IPS-18c (cell line): Measurements from ENCODE around the gene PRSS50.

Source experiments
- H3K4me3 ChIP-seq: 2 replicates; pipeline ENCODE4 v1.7.0; 2013; ENCODE audit warnings: low read depth, mild to moderate bottlenecking, low read length, moderate library complexity; ENCODE audit not compliant: insufficient read depth
- H3K9me3 ChIP-seq: one replicate; pipeline ENCODE4 v1.6.1; 2013; ENCODE audit warnings: mild to moderate bottlenecking, low read length, moderate library complexity; ENCODE audit not compliant: control insufficient read depth, insufficient read depth

Gene PRSS50

DNA sequence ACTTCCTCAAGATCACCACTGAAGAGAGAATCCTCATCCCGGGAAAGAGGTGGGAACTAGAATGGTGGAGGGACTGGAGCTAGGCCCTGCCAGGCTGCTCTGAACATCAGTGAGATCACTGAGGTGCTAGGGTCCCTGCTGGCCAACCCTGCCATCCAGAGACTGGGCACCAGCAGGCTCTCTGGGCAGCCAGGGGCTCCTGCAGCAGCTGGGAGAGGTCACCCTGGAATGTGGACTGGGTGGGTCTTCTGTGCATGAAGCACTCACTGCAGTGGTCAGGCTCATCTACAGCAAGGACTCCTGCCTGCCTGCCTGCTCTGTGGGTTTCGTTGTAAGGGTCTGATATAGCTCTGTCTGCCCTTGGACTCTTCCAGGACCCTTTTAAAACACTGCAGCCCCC is 49.1 kb downstream of the PRSS50 start:
- H3K9me3 ChIP-seq: no peaks in the 10 kb centered on the region
- H3K4me3 ChIP-seq: no peak overlapping the region

DNA sequence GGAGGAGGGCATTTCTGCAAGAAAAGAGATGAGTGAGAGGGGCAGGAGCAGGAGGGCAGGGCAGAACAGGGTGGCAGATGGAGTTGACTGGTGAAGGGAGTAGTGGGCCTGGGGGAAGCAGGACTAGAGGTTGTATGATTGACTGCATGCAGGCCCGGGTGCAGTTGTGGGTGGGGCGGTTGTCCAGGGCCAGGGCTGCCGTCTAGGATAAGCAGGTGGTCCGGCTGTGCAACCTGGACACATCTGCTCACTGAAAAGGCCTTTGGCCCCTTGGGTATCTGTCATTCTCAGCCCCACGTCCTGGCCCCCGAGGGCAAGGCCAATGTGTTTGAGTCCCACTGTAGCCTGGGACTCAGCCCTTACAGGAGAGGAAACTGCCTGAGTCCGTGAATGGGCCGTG is 49.6 kb downstream of the PRSS50 start:
- H3K9me3 ChIP-seq: no peaks in the 10 kb centered on the region
- no peak overlapping the region for H3K4me3 ChIP-seq

DNA sequence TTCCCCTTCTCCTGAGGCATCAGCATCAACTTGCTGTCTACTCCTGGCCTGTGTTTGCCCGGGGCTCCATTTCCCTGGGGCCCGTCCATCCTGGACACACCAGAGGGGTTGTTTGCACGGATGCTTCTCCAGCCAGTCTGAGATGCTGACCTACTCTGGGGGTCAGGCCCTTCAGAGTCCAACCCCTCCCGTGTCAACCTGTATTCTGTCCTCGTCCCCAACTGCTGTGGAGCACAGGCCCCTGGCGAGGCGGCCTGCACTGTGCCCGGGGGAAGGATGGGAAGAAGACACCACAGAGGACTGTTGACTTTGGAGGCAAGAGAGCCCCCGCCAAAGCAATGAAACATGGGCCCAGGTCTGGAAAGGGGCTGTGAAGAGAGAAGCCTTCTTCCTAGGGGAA is 50.0 kb downstream of the PRSS50 start:
- Histone ChIP-seq H3K4me3 (no peak overlapping the region), H3K9me3 (no peaks in the 10 kb centered on the region)

DNA sequence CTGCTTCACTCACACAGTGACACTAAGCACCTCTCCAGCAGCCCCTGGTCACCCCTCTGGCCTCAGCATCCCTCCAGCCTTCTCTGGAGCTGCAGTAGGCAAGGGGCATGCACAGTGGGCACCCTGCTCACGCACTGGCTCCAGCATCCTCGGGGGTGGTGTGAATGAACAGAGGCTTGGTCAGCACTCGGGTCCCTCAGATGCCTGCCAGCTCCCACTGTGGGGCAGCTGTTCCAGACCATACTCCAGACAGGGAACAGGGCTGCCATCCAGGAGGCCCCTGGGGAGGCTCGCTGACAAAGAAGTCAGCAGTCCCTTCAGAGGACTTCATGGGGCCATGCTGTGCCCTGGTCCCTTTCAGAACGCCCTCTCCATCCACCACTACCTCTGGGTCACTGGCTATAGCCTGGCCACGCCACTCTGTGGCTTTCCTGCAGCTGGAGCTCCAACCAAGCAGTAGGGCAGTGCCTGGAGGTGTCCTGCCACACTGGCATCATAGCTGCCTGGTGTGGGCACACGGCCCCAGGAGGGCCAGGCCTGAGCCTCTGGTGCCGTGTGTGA is 50.5 kb downstream of the PRSS50 start:
- Histone ChIP-seq H3K9me3 (no peaks in the 10 kb centered on the region), H3K4me3 (no peak overlapping the region)

DNA sequence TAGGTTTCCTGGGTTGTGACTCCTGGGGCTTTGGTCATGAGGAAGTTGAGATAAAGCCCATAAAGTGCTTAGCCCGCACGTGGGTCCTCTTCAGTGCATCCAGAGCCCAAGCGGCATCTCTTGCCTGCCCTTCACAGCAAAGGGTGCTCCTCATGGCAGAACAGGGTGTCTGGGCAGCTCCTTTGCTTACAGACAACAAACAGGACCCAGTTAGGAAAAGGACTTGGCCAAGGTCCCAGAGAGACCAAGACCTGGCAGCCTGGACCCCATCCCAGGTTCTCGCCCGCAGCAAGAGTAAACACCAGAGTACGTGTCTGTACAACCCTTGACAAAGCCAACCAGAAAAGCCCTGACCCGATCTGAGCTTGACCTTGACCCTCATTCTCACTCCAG is 51.2 kb downstream of the PRSS50 start:
- no peaks in the 10 kb centered on the region for H3K9me3 ChIP-seq
- H3K4me3 ChIP-seq: no peak overlapping the region

DNA sequence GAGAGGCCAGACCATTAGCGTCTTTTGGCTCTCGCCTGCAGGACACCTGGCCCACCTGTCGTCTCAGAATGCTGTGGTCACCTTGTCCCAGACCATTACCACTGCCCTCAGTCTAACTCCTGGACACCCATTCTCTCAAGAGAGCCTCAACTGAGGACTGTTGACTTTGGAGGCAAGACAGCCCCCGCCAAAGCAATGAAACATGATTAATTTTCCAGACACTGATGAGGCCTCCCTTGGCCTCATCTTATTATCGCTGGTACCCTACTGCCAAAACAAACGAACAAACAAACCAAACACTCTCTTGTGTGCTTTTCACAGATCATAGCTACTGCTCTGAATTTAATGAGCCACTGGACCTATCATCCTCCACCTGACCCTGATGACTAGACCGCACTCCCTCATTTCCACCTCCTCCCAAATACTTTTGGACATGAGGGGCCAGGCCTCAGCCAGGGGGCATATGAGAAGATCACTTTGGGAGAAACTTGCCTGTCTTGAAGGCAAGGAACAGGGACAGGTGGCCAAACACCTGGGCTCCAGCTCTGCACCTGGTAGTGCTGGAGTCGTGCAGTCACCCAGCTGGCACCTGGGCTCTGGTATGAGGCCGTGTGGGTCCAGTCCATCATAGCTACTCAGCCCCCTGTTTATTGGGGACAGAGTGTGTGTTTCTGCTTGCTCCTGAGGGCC is 51.8 kb downstream of the PRSS50 start:
- no peaks in the 10 kb centered on the region for H3K9me3 ChIP-seq
- H3K4me3 ChIP-seq: no peak overlapping the region

DNA sequence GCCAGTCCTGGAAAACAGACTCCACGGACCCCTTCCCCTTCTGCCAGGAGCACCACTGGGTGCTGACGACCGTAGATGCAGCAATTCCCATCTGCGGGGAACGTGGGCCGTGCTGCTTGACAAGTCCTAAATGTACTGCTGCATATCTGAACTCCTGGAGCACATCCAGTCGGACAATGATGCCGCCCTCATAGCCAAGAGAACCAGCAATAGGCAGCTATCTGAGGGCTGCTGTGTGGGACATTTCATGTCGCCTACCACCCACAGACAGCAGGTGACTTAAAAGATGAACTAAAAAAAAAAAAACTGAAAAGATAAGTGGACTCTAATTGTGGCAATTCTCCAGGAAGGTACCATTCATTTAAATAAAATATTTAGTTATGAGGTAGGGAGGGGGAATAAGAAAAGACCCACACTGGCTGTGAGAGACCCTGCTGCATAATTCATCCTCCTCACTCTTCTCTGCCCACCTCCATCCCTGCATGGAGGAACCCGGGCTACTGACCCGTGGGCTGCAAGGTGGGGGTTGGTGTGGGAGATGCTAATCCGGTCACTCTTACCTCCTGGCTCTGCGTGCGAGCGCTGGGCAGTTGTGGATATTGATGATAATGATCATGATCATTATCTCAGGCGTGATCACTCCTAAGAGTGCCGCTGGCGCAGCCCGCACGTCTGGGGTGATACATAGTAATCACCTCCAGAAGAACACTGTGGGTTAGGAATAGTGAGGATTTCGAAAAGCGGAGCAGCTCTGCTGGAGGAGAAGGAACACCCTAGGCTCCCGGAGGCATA is 52.5 kb downstream of the PRSS50 start:
- Histone ChIP-seq H3K4me3 (no peak overlapping the region), H3K9me3 (no peaks in the 10 kb centered on the region)

DNA sequence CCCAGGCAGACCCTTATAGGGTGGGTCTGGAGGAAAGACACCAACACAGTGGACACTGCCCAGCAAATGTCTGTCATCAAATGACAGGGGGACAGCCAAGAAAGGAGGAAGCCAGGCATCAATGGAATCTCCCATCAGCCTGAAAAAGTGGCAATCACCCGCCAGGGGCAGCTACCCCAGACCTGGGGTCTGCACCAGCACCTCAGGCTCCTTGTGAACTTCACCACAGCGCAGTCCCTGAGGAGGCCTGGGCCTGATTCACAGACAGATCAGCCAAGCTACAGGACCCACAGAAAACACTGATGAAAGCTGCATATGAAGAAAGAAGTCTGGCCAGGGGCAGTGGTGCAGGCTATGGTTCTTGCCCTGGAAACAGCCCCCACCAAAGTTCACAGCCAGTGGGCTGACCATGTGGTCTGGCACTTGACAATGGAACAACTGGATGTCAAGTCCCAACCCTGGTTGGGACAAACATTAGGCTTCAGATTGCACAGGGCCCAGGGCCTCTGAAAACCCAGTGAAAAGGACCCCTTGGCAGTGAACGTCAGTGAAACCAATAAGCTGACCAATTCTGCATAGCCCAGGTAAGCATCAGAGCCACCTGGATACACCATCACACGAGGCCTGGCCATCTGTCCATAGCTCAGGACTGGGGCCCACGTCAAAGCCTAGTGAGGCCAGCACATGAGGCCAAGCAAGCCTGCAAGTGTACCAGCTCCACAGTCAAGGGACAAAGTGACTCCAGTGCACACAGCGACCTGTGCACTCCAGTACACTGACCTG is 53.3 kb downstream of the PRSS50 start:
- no peaks in the 10 kb centered on the region for H3K9me3 ChIP-seq
- H3K4me3 ChIP-seq: no peak overlapping the region

DNA sequence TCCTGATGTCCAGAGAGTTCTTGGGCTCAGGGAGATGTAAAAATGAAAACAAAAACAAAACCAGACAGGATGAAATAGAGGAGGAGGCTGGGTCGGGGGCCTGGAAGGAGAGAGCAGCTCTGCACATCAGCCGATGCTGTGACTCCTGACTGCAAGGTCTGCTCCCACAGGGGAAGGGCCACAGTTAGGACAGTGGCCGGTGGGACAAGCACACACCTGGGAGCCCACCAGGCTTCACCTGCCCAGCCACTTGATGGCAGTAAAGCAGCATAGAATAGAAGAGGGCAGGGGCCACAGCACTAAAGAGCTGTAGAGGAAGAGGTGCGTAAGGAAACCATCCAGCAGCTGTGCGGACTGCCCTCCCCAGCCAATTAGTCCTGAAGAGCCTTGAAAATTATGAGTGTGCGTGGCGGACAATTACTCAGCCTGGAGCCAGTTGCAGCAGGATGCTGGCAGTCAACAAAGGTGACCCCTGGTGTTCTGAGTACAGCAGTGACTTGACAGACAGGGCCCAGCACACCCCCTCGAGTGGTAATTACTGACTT is 54.0 kb downstream of the PRSS50 start:
- H3K9me3 ChIP-seq: no peaks in the 10 kb centered on the region
- no peak overlapping the region for H3K4me3 ChIP-seq

DNA sequence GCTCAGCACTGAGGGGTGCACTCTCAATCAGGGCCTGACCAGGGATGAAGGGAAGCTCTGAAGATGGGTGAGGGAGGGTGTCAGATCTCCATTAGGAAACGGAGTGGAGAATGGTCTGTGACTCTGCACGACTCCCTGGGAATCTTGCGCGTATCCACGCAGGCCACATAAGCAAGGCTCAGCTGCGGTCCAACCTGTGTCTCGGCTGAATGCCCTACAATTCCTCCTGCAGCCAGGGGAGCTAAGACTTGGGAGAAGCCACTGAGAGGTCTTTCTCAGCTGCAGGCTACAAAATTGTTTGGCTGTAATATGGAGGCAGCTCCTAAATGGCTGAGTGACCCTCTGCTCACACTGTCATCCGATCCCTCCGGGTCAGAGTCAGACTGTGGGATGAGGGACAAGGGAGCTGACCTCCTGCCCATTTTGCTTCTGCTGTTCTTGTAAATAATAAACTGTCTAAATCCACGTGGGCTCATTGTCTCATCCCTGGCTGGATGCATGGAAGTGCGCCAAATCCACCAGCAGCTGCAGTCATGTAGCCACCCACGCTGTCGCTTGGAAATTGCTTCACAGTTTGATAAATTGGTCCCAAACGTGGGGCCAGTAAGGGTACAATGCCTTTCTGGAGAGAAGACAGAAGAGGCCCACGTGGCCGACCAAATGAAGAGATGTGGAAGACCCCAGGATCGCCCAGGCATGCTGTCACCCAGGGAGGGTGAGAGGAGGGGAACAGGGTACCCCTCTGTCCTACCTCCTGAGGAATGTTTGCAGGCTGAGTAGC is 54.7 kb downstream of the PRSS50 start:
- Histone ChIP-seq H3K9me3 (no peaks in the 10 kb centered on the region), H3K4me3 (no peak overlapping the region)
